Ishikawa (cell line): Measurements from ENCODE around the gene DIAPH2.

Experiments used
- EP300 ChIP-seq: IDR thresholded peaks from 2 replicates; pipeline ENCODE4 v1.6.1; 2012; ENCODE audit warnings: borderline replicate concordance
- MAX ChIP-seq: IDR thresholded peaks from 2 replicates; pipeline ENCODE4 v1.6.1; 2012
- RAD21 ChIP-seq: IDR thresholded peaks from 2 replicates; pipeline ENCODE4 v1.6.1; 2012; ENCODE audit warnings: low read depth
- REST ChIP-seq: IDR thresholded peaks from 2 replicates; pipeline ENCODE4 v1.6.1; 2012; ENCODE audit warnings: low read depth, mild to moderate bottlenecking
- TAF1 ChIP-seq: IDR thresholded peaks from 2 replicates; pipeline ENCODE4 v1.6.1; 2012; ENCODE audit warnings: low read depth, mild to moderate bottlenecking
- USF1 ChIP-seq: IDR thresholded peaks from 2 replicates; pipeline ENCODE4 v1.6.1; 2012
- ZBTB7A ChIP-seq: IDR thresholded peaks from 2 replicates; pipeline ENCODE4 v1.6.1; 2012; ENCODE audit warnings: low read depth

GRCh38 chrX:96707804-96708203 lies 23.2 kb downstream of the DIAPH2 start:
- no peak for TF ChIP-seq REST
- no peak for TF ChIP-seq MAX
- no peak for TF ChIP-seq RAD21
- no peak for TF ChIP-seq TAF1
- no peak for TF ChIP-seq ZBTB7A
- no peak for TF ChIP-seq USF1
- no peak for TF ChIP-seq EP300
